Anterior cingulate cortex (tissue), 58 donors: Measurements from ENCODE around the gene TUFM.
A peak's percentile ranks its signal among the peaks of the same experiment; 100 is the strongest.

Experiments
- DNase-seq, 58 donors: peaks; one replicate each; lab custom pipeline; 2025; lab: John Stamatoyannopoulos, UW

TUFM gene

GRCh38 chr16:28842696-28843095, 3.5 kb downstream of the TUFM start:
- no peak for DNase-seq

- DNase-seq: no peak
Measured at GRCh38 chr16:28839899-28840298, 6.2 kb downstream of the TUFM start.

GRCh38 chr16:28839004-28839639, 7.0 kb downstream of the TUFM start:
- no peak for DNase-seq

- no peak for DNase-seq
Measured at GRCh38 chr16:28838558-28838918, 7.6 kb downstream of the TUFM start.

GRCh38 chr16:28837672-28838557, 8.2 kb downstream of the TUFM start:
- DNase-seq: peak in 2 of 58 donors; percentile 5 to 10

GRCh38 chr16:28836761-28837064, 9.4 kb downstream of the TUFM start:
- DNase-seq: no peak

GRCh38 chr16:28835864-28836760, 10.0 kb downstream of the TUFM start:
- DNase-seq: no peak

GRCh38 chr16:28834873-28835863, 11.0 kb downstream of the TUFM start:
- DNase-seq: no peak

- DNase-seq: no peak
Measured at GRCh38 chr16:28834349-28834748, 11.8 kb downstream of the TUFM start.

- no peak for DNase-seq
Measured at GRCh38 chr16:28830531-28830930, 15.6 kb downstream of the TUFM start.

GRCh38 chr16:28829747-28830146, 16.4 kb downstream of the TUFM start:
- DNase-seq: no peak

- no peak for DNase-seq
Measured at GRCh38 chr16:28826141-28826540, 20.0 kb downstream of the TUFM start.

- no peak for DNase-seq
Measured at GRCh38 chr16:28824717-28824973, 21.5 kb downstream of the TUFM start.

GRCh38 chr16:28823873-28824716, 22.1 kb downstream of the TUFM start:
- peak; percentile 68 to 98 (median 94) for DNase-seq

- DNase-seq: peak in 4 of 58 donors; percentile 27 to 58 (median 39)
Measured at GRCh38 chr16:28823291-28823872, 22.8 kb downstream of the TUFM start.

- DNase-seq: peak in 57 of 58 donors; percentile 56 to 96 (median 89)
Measured at GRCh38 chr16:28822520-28823290, 23.4 kb downstream of the TUFM start, which contains the start of gene ATXN2L. Gene ATXN2L (plus strand): TSS chr16:28822999. CDS start chr16:28823260, 261 bp downstream.

- DNase-seq: no peak
Measured at GRCh38 chr16:28821874-28822519, 24.2 kb downstream of the TUFM start.
